ENCODE results near the gene RXRB.

The RXRB gene

DNA sequence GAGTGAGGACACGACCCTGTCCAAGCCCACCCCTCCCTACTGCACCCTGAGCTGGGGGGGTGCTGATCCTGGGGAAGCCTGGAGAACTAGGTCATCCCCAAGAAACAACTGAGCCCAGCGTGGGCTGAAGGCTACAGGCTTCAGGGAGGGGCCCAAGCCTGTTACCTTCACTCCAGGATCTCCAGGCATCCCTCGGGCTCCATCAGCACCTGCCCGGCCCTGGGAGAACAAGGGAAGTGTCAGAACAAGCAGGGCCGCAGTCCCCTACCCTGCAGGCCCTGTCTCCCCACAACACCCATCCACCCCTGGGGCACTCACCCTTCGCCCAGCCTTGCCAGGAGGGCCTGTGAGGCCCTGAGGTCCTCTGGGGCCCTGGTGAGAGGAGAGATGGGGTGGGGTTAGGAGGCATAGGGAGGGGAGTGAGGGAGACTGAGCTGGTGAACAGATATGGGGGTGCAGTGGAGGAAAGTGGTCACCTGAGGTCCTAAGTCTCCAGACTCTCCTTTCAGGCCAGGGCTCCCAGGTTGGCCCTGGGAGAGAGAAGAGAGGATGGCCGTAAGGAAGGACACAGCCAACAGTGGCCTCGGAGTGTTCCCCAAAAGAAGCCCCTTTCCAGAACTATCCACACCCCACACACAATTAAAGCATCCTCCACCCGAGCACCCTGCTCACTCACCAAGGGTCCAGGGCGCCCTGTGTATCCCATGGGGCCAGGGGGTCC lies 21.6 kb downstream of the RXRB start:
- Histone ChIP-seq H3K36me3 (no peaks in the 10 kb centered on the region), H3K9ac (no peak overlapping the region), H3K27ac (no peak overlapping the region), H3K4me1 (peaks cover 8 to 61% (median 48%) of the 10 kb centered on the region in 10 experiments), H3K9me3 (replicated peaks in 1 of 11) (peaks cover 0 to 17% (median 12%) of the 10 kb centered on the region in 11 experiments; a peak in 14 of 22 replicates), H3K4me2 (peak overlapping the region in 4 of 11 experiments; percentile 75 to 92 (median 86); a peak in 5 of 22 replicates), H3K4me3 (no peak overlapping the region), H4K20me1 (no peaks in the 10 kb centered on the region), H3K27me3 (no peaks in the 10 kb centered on the region)
- no peak for TF ChIP-seq Cebpa-rat (IDR thresholded peaks at IDR 0.05)

DNA sequence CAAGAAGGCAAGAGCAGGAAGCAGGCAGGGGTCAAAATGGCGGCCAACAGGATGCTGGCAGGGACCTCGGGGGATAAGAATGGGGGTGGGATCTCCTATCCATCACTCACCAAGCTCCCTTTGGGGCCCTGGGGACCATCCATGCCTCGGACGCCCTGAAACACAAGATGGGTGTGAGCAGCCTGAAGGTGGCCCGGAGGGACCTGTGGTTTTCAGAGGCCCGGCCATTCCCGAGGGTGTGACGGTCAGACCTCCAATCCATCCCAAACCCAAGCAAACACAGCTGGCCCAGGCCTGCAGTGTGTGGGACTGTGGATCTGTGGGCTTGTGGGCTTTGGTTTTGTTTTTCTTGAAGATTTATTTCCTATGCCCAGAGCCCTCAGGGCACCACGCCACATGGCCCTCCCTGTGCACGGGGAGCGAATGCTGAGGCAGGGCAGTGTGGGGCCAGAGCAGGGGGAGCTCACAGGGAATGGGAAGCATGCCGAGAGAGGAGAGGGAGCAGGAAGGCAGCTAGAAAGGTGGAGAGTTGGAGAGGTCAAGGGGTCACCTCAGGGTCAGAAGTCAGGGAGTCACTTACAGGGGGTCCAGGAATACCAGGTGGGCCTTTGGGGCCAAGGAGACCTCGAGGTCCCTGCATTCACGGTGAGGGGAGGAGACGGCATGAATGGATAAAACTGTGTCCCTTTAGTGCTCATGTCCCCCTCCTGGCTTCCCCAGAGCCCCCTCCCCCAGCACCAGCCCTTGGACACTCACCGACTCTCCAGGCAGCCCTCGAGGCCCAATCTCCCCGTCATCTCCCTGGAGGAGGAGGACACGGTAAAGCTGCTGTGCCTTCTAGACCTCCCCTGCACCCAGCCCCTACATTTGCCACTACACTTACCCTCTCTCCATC lies 22.7 kb downstream of the RXRB start:
- Histone ChIP-seq H4K20me1 (no peaks in the 10 kb centered on the region), H3K9me3 (replicated peaks in 1 of 11) (peaks cover 0 to 6% (median 3%) of the 10 kb centered on the region in 11 experiments; a peak in 9 of 22 replicates), H3K4me3 (no peak overlapping the region), H3K27me3 (no peaks in the 10 kb centered on the region), H3K36me3 (no peaks in the 10 kb centered on the region), H3K4me2 (peak overlapping the region; percentile 5 to 92 (median 62); a peak in 19 of 22 replicates), H3K9ac (0 out of 22 replicates have a peak overlapping the region, but pooled peaks of 2 of the 11 experiments have one; percentile 24 to 26), H3K27ac (peak overlapping the region in 6 of 11 experiments; percentile 12 to 55 (median 32); a peak in 9 of 22 replicates), H3K4me1 (peaks cover 11 to 61% (median 49%) of the 10 kb centered on the region in 10 experiments)
- no peak for TF ChIP-seq Cebpa-rat (IDR thresholded peaks at IDR 0.05)

DNA sequence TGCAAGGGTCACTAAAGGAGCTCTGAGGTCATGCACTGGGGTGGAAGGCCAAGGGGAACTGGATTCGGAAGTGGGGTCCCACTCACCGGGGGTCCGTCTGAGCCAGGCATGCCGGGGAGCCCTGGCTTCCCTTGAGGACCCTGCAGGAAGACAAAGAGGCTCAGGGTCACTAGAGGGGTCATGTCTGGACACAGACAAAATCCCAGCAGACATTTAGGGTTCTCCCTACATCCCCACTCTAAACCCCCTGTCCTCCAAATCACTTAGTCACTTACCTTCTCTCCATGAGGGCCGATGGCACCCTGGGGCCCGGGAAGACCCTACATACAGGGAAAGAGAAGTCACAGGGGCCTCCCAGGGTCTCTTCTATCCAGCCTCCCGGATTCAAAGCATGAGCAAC lies 23.6 kb downstream of the RXRB start:
- H3K27ac ChIP-seq: peak overlapping the region in 5 of 11 experiments; percentile 14 to 55 (median 47); a peak in 5 of 22 replicates
- H3K4me3 ChIP-seq: no peak overlapping the region

DNA sequence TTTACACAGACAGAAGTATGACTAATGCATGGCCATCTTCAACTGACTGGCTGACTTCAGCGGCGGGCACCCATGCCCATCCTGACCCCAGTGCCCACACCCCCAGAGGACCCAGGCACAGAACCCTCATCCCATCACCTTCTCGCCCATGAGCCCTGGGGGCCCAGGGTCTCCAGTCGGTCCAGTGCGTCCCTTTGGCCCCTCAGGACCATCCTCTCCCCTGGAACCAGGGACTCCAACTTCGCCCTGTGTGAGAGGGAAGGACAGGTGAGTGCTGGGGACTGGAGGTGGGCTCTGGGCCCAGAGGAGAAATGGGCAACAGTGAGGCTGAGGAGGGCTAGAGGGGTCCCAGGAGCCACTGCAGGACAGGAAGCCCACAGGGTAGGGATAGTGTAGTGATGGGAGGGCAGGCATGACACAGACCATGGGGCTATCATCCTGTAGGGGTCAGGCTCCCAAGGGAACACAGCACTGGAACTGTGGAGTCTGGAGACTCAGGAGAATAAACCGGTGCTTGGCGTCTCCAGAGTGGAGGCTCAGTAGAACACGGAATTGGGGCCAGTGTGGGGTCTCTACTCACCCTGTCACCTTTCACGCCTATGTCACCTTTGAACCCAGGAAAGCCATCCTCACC lies 24.9 kb downstream of the RXRB start:
- H3K27ac ChIP-seq: no peak overlapping the region
- H3K27me3 ChIP-seq: no peaks in the 10 kb centered on the region
- H3K36me3 ChIP-seq: no peaks in the 10 kb centered on the region
- H3K4me2 ChIP-seq: peak overlapping the region in 7 of 11 experiments; percentile 77 to 93 (median 87); a peak in 13 of 22 replicates
- peaks cover 14 to 83% (median 70%) of the 10 kb centered on the region in 10 experiments for H3K4me1 ChIP-seq
- no peaks in the 10 kb centered on the region for H4K20me1 ChIP-seq
- no peak for TF ChIP-seq Cebpa-rat (IDR thresholded peaks at IDR 0.05)
- H3K4me3 ChIP-seq: no peak overlapping the region
- peak overlapping the region in 1 of 11 experiments; percentile 54; a peak in 1 of 22 replicates for H3K9ac ChIP-seq
- no peaks in the 10 kb centered on the region for H3K9me3 ChIP-seq (replicated peaks in 1 of 11)

More for the DNA sequence above, 23.6 kb downstream of the RXRB start:
- no peak for TF ChIP-seq Cebpa-rat (IDR thresholded peaks at IDR 0.05)
- peaks cover 14 to 70% (median 58%) of the 10 kb centered on the region in 10 experiments for H3K4me1 ChIP-seq
- no peaks in the 10 kb centered on the region for H4K20me1 ChIP-seq
- H3K4me2 ChIP-seq: peak overlapping the region in 9 of 11 experiments; percentile 46 to 92 (median 68); a peak in 16 of 22 replicates
- H3K36me3 ChIP-seq: no peaks in the 10 kb centered on the region
- no peaks in the 10 kb centered on the region for H3K27me3 ChIP-seq
- H3K9ac ChIP-seq: no peak overlapping the region
- H3K9me3 ChIP-seq (replicated peaks in 1 of 11): no peaks in the 10 kb centered on the region

DNA sequence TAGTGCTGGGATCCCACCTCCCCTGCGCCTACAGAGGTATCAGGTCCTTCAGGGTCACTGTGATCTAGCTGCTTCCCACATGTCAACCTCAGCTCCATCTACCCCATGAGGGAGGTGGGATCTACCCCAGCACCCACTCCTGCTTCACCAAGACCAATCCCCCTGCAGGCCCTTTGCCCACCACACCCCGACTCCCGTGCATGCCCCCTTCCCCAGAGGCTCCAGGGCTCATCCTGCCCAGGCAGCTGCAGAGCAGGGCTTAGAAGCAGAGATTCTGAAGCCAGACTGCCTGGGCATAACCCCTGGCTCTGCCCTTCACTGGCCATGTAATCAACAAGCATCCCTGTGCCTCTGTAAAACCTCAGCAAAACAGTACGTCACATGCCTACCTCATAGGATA lies 25.7 kb downstream of the RXRB start:
- H3K9ac ChIP-seq: peak overlapping the region in 1 of 11 experiments; percentile 54; a peak in 1 of 22 replicates
- H3K4me3 ChIP-seq: no peak overlapping the region
- no peaks in the 10 kb centered on the region for H3K9me3 ChIP-seq (replicated peaks in 1 of 11)
- H4K20me1 ChIP-seq: no peaks in the 10 kb centered on the region
- H3K36me3 ChIP-seq: no peaks in the 10 kb centered on the region
- TF ChIP-seq Cebpa-rat (IDR thresholded peaks at IDR 0.05): no peak
- H3K4me1 ChIP-seq: peaks cover 18 to 91% (median 77%) of the 10 kb centered on the region in 10 experiments
- H3K4me2 ChIP-seq: peak overlapping the region in 9 of 11 experiments; percentile 71 to 93 (median 86); a peak in 17 of 22 replicates
- no peaks in the 10 kb centered on the region for H3K27me3 ChIP-seq
- H3K27ac ChIP-seq: no peak overlapping the region

DNA sequence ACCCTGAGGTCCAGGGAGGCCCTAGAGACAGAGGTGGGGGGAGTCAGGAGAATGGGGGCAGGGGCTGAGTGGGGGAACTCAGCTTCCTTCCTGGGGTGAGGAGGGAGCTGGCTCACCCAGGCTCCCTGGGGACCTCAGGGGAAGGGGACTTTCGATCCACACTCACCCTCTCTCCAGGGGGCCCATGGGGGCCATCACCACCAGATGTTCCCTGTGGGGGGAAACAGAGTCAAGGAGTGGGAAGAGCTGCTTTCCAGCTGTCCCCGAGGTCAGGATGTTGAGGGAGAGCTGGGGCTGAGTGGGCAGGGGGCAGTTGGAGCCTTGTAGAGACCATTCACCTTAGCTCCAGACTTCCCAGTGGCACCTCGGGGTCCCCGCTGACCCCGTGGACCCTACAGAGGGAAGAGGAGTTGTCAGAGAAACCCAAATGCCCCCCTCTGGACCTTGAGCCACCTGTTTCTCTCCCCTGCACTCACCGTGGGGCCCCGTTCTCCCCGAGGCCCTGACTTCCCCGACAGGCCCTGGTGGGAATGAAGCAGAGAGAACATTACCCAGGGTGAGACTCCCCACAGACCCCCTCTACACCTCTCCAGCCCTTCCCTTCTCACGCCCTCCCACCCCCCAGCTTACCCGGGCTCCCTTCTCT lies 26.8 kb downstream of the RXRB start:
- H3K9me3 ChIP-seq (replicated peaks in 1 of 11): no peaks in the 10 kb centered on the region
- no peaks in the 10 kb centered on the region for H3K36me3 ChIP-seq
- H3K27ac ChIP-seq: no peak overlapping the region

DNA sequence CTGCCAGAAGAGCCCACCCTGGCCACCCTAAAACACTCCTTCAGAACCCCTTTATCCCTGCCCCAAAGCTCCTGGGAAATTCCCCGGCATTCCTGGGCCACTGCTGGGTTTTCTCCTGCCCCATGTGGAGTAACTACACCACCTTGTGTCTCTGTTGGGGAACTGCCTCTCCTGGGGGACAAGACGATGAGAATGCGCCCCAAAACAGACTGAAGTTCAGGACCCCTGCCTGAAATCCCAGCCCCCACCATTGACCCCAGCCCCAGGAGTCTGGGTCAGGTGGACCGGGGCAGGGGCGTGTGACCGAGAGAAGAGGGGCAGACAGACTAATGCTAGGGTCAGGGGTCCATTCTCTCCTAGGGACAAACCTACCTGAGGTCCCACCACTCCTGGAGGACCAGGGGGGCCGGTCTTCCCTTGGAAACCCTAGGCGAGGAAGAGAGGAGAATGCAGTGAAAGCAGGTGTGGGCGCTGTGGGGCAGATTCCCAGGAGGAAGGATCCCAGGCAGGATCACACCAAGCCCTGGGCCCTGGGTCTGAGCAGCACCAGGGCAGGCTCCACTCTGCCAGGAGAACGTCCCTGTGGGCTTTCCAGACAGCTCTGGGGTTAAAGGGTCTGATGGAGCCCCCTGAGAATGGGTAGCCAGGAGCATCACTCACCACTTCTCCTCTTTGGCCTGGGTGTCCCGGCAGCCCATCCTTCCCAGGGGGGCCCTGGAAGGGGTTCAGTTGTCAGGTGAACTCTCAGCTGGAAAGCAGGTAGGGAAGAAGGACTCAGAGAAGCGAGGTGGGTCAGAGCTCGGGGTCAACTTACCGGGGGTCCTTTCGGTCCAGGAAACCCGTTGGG lies 27.6 kb downstream of the RXRB start:
- H3K4me3 ChIP-seq: no peak overlapping the region; a peak in 1 of 20 replicates
- no peaks in the 10 kb centered on the region for H3K9me3 ChIP-seq (replicated peaks in 1 of 11)
- H3K9ac ChIP-seq: peak overlapping the region in 7 of 11 experiments; percentile 8 to 54 (median 40); a peak in 11 of 22 replicates
- no peaks in the 10 kb centered on the region for H3K36me3 ChIP-seq
- no peaks in the 10 kb centered on the region for H3K27me3 ChIP-seq
- no peak overlapping the region for H3K27ac ChIP-seq
- H3K4me2 ChIP-seq: peak overlapping the region; percentile 8 to 93 (median 86); a peak in 21 of 22 replicates
- peaks cover 22 to 93% (median 85%) of the 10 kb centered on the region in 10 experiments for H3K4me1 ChIP-seq
- H4K20me1 ChIP-seq: no peaks in the 10 kb centered on the region
- no peak for TF ChIP-seq Cebpa-rat (IDR thresholded peaks at IDR 0.05)

More for the DNA sequence above, 26.8 kb downstream of the RXRB start:
- H4K20me1 ChIP-seq: no peaks in the 10 kb centered on the region
- peak overlapping the region; percentile 8 to 93 (median 86); a peak in 21 of 22 replicates for H3K4me2 ChIP-seq
- H3K9ac ChIP-seq: peak overlapping the region in 8 of 11 experiments; percentile 8 to 54 (median 34); a peak in 10 of 22 replicates
- no peaks in the 10 kb centered on the region for H3K27me3 ChIP-seq
- peaks cover 22 to 94% (median 84%) of the 10 kb centered on the region in 10 experiments for H3K4me1 ChIP-seq
- no peak overlapping the region; a peak in 1 of 20 replicates for H3K4me3 ChIP-seq
- TF ChIP-seq Cebpa-rat (IDR thresholded peaks at IDR 0.05): no peak

All from BLaER1 treated with 17β-estradiol and CSF1 and Interleukin-3, amounts not matched to agents 10 nM and 100 nM (cell line).